Ishikawa (cell line): ENCODE measurements around the gene TMOD1.
A peak's percentile ranks its signal among the peaks of the same experiment; 100 is the strongest.

Source experiments
- CEBPB ChIP-seq: IDR thresholded peaks from 2 replicates; pipeline ENCODE4 v1.6.1; 2012
- CREB1 ChIP-seq: IDR thresholded peaks from 2 replicates; pipeline ENCODE4 v1.6.1; 2012; ENCODE audit warnings: low read depth
- EGR1 ChIP-seq: IDR thresholded peaks from 2 replicates; pipeline ENCODE4 v1.6.1; 2012
- EP300 ChIP-seq: IDR thresholded peaks from 2 replicates; pipeline ENCODE4 v1.6.1; 2012; ENCODE audit warnings: borderline replicate concordance
- FOXM1 ChIP-seq: IDR thresholded peaks from 2 replicates; pipeline ENCODE4 v1.6.1; 2012; ENCODE audit warnings: low read depth, borderline replicate concordance
- NFIC ChIP-seq: IDR thresholded peaks from 2 replicates; pipeline ENCODE4 v1.6.1; 2012
- RAD21 ChIP-seq: IDR thresholded peaks from 2 replicates; pipeline ENCODE4 v1.6.1; 2012; ENCODE audit warnings: low read depth
- REST ChIP-seq: IDR thresholded peaks from 2 replicates; pipeline ENCODE4 v1.6.1; 2012; ENCODE audit warnings: low read depth, mild to moderate bottlenecking
- TAF1 ChIP-seq: IDR thresholded peaks from 2 replicates; pipeline ENCODE4 v1.6.1; 2012; ENCODE audit warnings: low read depth, mild to moderate bottlenecking
- TCF12 ChIP-seq: IDR thresholded peaks from 2 replicates; pipeline ENCODE4 v1.6.1; 2012; ENCODE audit warnings: low read depth
- TEAD4 ChIP-seq: IDR thresholded peaks from 2 replicates; pipeline ENCODE4 v1.6.1; 2012
- USF1 ChIP-seq: IDR thresholded peaks from 2 replicates; pipeline ENCODE4 v1.6.1; 2012
- YY1 ChIP-seq: IDR thresholded peaks from 2 replicates; pipeline ENCODE4 v1.6.1; 2012; ENCODE audit warnings: low read depth
- ZBTB7A ChIP-seq: IDR thresholded peaks from 2 replicates; pipeline ENCODE4 v1.6.1; 2012; ENCODE audit warnings: low read depth
- TF ChIP-seq, protein P1 (sequence below): IDR thresholded peaks from 2 replicates; pipeline ENCODE4 v1.6.1; 2012

The TMOD1 gene

GRCh38 chr9:97630591-97630990 lies 129.1 kb downstream of the TMOD1 start:
- TF ChIP-seq REST: no peak

DNA sequence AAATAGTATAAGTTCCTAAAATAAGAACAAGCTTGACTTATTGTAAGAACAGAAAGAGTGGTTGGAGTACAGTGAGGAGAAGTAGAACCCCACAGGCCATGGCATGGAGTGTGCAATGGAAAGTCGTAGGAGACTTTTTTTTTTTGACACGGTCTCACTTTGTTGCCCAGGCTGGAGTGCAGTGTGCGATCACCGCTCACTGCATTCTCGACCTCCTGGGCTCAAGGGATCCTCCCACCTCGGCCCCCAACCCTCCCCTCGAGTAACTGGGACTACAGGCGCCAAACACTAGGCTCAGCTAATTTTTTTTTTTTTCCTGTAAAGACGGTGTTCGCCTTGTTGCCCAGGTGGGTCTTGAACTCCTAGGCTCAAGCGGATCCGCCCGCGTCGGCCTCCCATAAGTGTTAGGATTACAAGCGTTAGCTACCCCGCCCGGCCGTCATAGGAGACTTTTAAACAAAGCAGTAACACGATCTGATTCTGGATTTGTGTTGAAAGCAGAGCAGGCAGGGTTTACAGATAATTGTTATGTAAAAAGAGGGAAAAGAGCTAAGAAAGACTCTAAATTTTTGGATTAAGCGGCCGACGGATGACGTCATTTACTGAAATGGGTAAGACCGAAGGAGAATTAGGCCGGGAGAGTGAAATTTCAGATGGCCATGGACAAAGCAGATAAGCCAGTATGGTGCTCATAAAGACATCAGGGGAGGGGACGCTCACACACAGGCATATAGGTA lies 130.9 kb downstream of the TMOD1 start:
- no peak for TF ChIP-seq CEBPB
- no peak for TF ChIP-seq EGR1
- no peak for TF ChIP-seq TAF1
- TF ChIP-seq EP300: no peak
- TF ChIP-seq, protein P1, sequence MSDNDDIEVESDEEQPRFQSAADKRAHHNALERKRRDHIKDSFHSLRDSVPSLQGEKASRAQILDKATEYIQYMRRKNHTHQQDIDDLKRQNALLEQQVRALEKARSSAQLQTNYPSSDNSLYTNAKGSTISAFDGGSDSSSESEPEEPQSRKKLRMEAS: no peak
- TF ChIP-seq REST: no peak
- no peak for TF ChIP-seq YY1
- no peak for TF ChIP-seq TEAD4
- TF ChIP-seq ZBTB7A: no peak
- TF ChIP-seq TCF12: no peak
- no peak for TF ChIP-seq USF1
- no peak; the same call in 1 of the 2 replicates for TF ChIP-seq CREB1
- TF ChIP-seq NFIC: no peak
- TF ChIP-seq RAD21: no peak
- no peak for TF ChIP-seq FOXM1

DNA sequence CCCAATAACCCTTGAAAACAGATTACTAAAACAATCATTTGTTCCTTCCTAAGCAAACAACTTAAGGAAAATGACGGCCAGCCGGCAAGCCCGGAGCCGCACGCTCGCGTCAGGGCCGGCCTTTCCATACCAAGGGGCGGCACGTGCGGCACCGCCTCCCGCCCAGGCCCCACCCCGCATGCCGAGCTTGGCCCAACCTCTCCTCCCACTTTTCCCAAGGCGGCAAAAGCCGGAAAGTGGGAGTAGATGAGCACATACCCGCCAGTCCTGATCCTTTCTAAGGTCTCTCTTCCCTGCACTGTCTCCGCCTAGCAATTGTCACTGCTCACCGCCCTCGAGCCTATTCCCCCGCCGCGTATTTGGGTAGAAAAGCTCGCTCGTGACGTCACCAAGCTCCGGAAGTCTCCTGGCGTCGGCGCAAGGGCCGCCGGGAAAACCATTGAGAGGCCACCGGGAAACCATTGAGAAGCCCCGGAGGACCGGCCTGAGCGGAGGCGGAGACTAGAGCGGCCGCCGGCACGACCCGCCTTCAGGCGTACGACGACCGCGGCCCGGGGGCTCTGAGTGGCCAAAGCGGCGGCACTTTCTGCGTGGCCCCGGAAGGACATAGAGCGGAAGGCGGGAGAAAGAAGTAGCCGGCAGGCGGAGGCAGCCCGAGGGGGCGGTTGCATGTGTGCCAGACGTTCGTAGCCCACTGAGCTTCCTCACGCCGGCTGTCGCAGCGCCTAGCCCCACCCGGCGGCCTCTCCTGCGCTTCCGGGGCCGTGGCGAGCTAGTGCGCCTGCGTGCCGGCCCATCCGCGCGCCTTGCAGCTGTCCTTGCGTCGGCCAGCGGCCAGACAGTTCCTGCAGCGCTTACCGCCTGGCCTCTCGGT lies 131.8 kb downstream of the TMOD1 start, which contains the start of the genes NCBP1 and TSTD2:
Gene NCBP1 (plus strand): TSS at position 837 of the 874 bp plus-strand sequence. CDS start 61 bp downstream, outside the sequence.
Gene TSTD2 (minus strand): TSS at position 384 of the 874 bp plus-strand sequence. CDS start 5,806 bp downstream, outside the sequence.
- TF ChIP-seq TAF1: peak; percentile 81
- no peak; the same call in 1 of the 2 replicates for TF ChIP-seq TCF12
- TF ChIP-seq CREB1: peak; percentile 81
- peak; percentile 15; the same call in 1 of the 2 replicates for TF ChIP-seq EP300
- no peak for TF ChIP-seq REST
- TF ChIP-seq YY1: peak; percentile 45; the same call in 1 of the 2 replicates
- no peak for TF ChIP-seq CEBPB
- TF ChIP-seq, protein P1: peak; percentile 85
- TF ChIP-seq RAD21: no peak
- no peak; the same call in 1 of the 2 replicates for TF ChIP-seq EGR1
- TF ChIP-seq FOXM1: peak; percentile 2; the same call in 1 of the 2 replicates
- 0 out of 2 replicates have a peak, but pooled peaks have one; percentile 29 for TF ChIP-seq TEAD4
- peak; percentile 29 for TF ChIP-seq NFIC
- TF ChIP-seq ZBTB7A: no peak
- TF ChIP-seq USF1: peak; percentile 81
